Measurements from ENCODE around the gene CD37. TPM values are rescaled to one million over a fixed set of nuclear protein-coding genes. Genes with fewer than 3 reads are reported as not detected.
"Not testable (repeated sequence)": the region's sequence is repeated elsewhere in the genome, so short reads cannot be mapped to it uniquely, and the experiment has no call there.

Gene CD37
- total and polyA plus RNA-seq, 3 donors from 2014 or later, result 12.6 to 23.2 (median 16.2) TPM

DNA sequence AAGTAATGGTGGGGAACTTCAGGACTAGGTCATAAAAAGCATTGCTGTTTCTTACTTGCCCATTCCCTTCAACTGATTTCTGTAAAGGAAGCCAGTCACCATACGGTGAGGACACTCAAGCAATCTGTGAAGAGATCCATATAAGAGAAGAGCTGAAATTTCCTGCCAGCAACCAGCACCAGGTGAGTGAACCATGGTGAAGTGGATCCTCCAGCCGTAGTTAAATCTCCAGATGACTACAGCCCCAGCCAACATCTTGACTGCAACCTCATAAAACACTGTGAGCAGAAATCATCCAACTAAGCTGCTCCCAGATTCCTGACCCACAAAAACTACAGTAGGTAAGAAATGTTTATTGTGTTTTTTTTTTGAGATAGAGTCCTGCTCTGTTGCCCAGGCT, 6.5 kb upstream of the CD37 start:
- DNase-seq, result no peak
- Histone ChIP-seq H3K9me3 (no peaks in the 10 kb centered on the region), H3K27ac (no peak overlapping the region), H3K4me1 (no peaks in the 10 kb centered on the region), H3K4me3 (no peak overlapping the region), H3K27me3 (no peaks in the 10 kb centered on the region), H3K36me3 (ENCODE audit: low read depth, missing control alignments) (no peaks in the 10 kb centered on the region)
- no peak for TF ChIP-seq POLR2A (IDR thresholded peaks at IDR 0.05)
- TF ChIP-seq, protein P1, sequence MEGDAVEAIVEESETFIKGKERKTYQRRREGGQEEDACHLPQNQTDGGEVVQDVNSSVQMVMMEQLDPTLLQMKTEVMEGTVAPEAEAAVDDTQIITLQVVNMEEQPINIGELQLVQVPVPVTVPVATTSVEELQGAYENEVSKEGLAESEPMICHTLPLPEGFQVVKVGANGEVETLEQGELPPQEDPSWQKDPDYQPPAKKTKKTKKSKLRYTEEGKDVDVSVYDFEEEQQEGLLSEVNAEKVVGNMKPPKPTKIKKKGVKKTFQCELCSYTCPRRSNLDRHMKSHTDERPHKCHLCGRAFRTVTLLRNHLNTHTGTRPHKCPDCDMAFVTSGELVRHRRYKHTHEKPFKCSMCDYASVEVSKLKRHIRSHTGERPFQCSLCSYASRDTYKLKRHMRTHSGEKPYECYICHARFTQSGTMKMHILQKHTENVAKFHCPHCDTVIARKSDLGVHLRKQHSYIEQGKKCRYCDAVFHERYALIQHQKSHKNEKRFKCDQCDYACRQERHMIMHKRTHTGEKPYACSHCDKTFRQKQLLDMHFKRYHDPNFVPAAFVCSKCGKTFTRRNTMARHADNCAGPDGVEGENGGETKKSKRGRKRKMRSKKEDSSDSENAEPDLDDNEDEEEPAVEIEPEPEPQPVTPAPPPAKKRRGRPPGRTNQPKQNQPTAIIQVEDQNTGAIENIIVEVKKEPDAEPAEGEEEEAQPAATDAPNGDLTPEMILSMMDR (IDR thresholded peaks at IDR 0.05), result no peak
- intact Hi-C loops (cut with DNase I; ENCODE audit: low total_unique reads), result no loop called here
- 90 to 94% methylated on average over 2 of the region's 2 CpGs for WGBS, 2 donors

GRCh38 chr19:49331187-49331586, 4.0 kb upstream of the CD37 start:
- 93 to 97% methylated on average over 4 of the region's 4 CpGs for WGBS, 2 donors
- intact Hi-C loops (cut with DNase I; ENCODE audit: low total_unique reads); H3K27ac ChIP-seq: not testable (repeated sequence)

DNA sequence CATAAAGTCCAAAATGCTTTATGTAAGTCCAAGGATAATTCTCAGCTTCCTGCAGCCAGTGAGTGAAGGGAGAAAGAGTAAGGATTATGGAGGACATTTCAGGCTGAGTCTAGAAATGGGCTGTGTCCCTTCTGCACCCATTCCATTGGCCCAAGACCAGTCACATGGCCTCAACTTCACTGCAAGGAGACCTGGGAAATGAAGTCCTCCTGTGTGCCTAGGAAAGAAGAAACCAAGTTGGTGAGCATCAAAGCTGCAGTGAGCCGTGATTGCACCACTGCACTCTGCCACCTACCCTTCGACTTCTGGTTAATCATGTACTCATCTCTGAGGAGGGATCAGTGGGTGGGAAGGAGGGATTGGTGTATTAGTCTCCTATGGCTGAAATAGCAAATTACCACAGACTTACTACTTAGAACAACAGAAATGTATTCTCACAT, 3.6 kb upstream of the CD37 start:
- intact Hi-C loops (cut with DNase I; ENCODE audit: low total_unique reads), result no loop called here
- Histone ChIP-seq H3K9me3 (no peaks in the 10 kb centered on the region), H3K4me3 (no peak overlapping the region), H3K36me3 (ENCODE audit: low read depth, missing control alignments) (no peaks in the 10 kb centered on the region), H3K27me3 (no peaks in the 10 kb centered on the region), H3K27ac (no peak overlapping the region), H3K4me1 (no peaks in the 10 kb centered on the region)
- TF ChIP-seq POLR2A (IDR thresholded peaks at IDR 0.05), result no peak
- TF ChIP-seq, protein P1 (IDR thresholded peaks at IDR 0.05), result no peak
- peak; percentile 64 for DNase-seq
- 80 to 100% methylated on average over 2 of the region's 2 CpGs for WGBS, 2 donors

More at GRCh38 chr19:49331187-49331586, 4.0 kb upstream of the CD37 start:
- not testable (repeated sequence) for H3K9me3 ChIP-seq; H3K4me1 ChIP-seq; H3K4me3 ChIP-seq; H3K36me3 ChIP-seq (ENCODE audit: low read depth, missing control alignments); H3K27me3 ChIP-seq; DNase-seq

- H3K27me3 ChIP-seq; H3K4me3 ChIP-seq; H3K4me1 ChIP-seq; H3K36me3 ChIP-seq (ENCODE audit: low read depth, missing control alignments); intact Hi-C loops (cut with DNase I; ENCODE audit: low total_unique reads); H3K27ac ChIP-seq; H3K9me3 ChIP-seq; DNase-seq: not testable (repeated sequence)
- 88 to 94% methylated on average over 13 of the region's 13 CpGs for WGBS, 2 donors
Observed at GRCh38 chr19:49332691-49333417, 2.4 kb upstream of the CD37 start.

- DNase-seq, result no peak
- Histone ChIP-seq H3K4me1 (peaks cover 1% of the 10 kb centered on the region), H3K9me3 (no peaks in the 10 kb centered on the region), H3K27ac (no peak overlapping the region), H3K4me3 (no peak overlapping the region), H3K36me3 (ENCODE audit: low read depth, missing control alignments) (no peaks in the 10 kb centered on the region), H3K27me3 (no peaks in the 10 kb centered on the region)
- intact Hi-C loops (cut with DNase I; ENCODE audit: low total_unique reads), result no loop called here
- TF ChIP-seq, protein P1 (IDR thresholded peaks at IDR 0.05), result no peak
- no peak for TF ChIP-seq POLR2A (IDR thresholded peaks at IDR 0.05)
- WGBS, 2 donors, result 84% methylated on average over 3 of the region's 3 CpGs
Observed at GRCh38 chr19:49333418-49333805, 1.8 kb upstream of the CD37 start.

- H3K27me3 ChIP-seq, result no peaks in the 10 kb centered on the region
- DNase-seq, result no peak
- intact Hi-C loops (cut with DNase I; ENCODE audit: low total_unique reads), result no loop called here
- WGBS, 2 donors, result 65 to 71% methylated on average over 8 of the region's 8 CpGs
- H3K27ac ChIP-seq, result no peak overlapping the region
- TF ChIP-seq, protein P1 (IDR thresholded peaks at IDR 0.05), result no peak
- no peak for TF ChIP-seq POLR2A (IDR thresholded peaks at IDR 0.05)
- no peaks in the 10 kb centered on the region for H3K36me3 ChIP-seq (ENCODE audit: low read depth, missing control alignments)
- no peak overlapping the region for H3K4me3 ChIP-seq
- no peaks in the 10 kb centered on the region for H3K9me3 ChIP-seq
- H3K4me1 ChIP-seq, result peaks cover 4% of the 10 kb centered on the region
Observed at GRCh38 chr19:49333811-49334288, 1.4 kb upstream of the CD37 start.
